Adrenal gland (tissue), 5 donors: Measurements from ENCODE around the gene MBOAT7.

Experiments
- POLR2A ChIP-seq, 2 donors: fragments of 450-650 bp; IDR thresholded peaks; one replicate each; pipeline ENCODE4 v1.6.1; 2017; ENCODE audit warnings: antibody characterized with exemption in 2 of 2, mild to moderate bottlenecking in 2 of 2, moderate library complexity in 1 of 2
- TF ChIP-seq, protein P1 (sequence below), 6 experiments: fragments of 450-650 bp in 4 of 6; fragments of 200-600 bp in 2 of 6; sonication (generic) in 1 of 6; IDR thresholded peaks; 1 replicate in 5 of 6; 2 replicates in 1 of 6; pipeline versions ENCODE4 v1.5.1 to v1.8.0; 2016 to 2021; ENCODE audit warnings: antibody characterized with exemption in 6 of 6, mild to moderate bottlenecking in 2 of 6, moderate library complexity in 1 of 6
- donor health status: DM: no; HTN: no; CAD: no.

DNA sequence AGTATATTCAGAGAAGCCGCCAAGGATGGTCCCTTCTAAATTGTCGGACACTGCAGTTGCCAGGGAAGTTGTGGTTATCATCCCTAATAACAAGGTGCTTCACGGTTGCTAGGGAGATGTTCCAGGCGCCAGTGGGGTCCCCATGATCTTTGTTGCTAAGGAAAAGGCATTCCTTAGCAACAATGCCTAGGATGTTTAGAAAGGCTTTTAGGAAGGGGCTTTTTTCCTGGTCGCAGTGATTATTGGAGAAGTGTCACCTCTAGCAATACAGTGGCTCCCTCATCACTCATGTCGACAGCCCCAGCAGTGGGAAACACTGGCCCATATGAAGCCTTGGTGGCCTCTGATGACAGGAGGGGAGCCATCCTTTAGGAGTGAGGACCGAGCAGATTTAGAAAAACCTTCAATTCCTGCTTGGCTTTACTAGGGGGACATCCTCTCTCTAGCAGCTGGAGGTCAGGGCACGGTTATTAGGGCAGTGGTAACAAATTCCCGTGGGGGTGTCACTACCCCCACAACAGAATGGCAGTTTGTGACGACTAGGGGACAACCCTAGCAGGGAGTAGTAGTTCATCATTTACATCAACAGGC, 10.0 kb downstream of the MBOAT7 start:
- TF ChIP-seq, protein P1, sequence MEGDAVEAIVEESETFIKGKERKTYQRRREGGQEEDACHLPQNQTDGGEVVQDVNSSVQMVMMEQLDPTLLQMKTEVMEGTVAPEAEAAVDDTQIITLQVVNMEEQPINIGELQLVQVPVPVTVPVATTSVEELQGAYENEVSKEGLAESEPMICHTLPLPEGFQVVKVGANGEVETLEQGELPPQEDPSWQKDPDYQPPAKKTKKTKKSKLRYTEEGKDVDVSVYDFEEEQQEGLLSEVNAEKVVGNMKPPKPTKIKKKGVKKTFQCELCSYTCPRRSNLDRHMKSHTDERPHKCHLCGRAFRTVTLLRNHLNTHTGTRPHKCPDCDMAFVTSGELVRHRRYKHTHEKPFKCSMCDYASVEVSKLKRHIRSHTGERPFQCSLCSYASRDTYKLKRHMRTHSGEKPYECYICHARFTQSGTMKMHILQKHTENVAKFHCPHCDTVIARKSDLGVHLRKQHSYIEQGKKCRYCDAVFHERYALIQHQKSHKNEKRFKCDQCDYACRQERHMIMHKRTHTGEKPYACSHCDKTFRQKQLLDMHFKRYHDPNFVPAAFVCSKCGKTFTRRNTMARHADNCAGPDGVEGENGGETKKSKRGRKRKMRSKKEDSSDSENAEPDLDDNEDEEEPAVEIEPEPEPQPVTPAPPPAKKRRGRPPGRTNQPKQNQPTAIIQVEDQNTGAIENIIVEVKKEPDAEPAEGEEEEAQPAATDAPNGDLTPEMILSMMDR (IDR thresholded peaks at IDR 0.05) = no peak
- no peak for TF ChIP-seq POLR2A (IDR thresholded peaks at IDR 0.05)
